Kidney glomerular epithelial cell (primary cell): ENCODE measurements around the gene TBCB.
"Not testable (repeated sequence)": the region's sequence is repeated elsewhere in the genome, so short reads cannot be mapped to it uniquely, and the experiment has no call there.

Experiments used
- DNase-seq: peaks from one replicate; lab custom pipeline; 2025; lab: John Stamatoyannopoulos, UW

The TBCB gene

DNA sequence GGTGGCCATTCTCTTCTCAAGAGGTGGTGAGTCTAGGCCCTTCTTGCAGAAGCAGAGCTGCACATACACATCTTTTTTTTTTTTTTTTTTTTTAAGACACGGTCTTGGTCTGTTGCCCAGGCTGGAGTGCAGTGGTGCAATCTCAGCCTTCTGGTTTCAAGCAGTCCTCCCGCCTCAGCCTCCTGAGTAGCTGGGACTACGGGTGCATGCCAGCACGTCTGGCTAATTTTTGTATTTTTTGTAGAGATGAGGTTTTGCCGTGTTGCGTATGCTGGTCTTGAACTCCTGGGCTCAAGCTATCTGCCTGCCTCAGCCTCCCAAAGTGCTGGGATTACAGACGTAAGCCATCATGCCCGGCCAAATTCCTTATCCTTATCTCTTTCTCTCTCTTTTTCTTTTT, 58.6 kb downstream of the TBCB start:
- DNase-seq, result not testable (repeated sequence)
